Keratinocyte (primary cell): ENCODE results near the gene JAG2. TPM values are rescaled to one million over a fixed set of nuclear protein-coding genes. Genes with fewer than 3 reads are reported as not detected.

ENCODE experiments used
- DNase-seq: peaks from one replicate; pipeline ENCODE4 v3.0.0-alpha.2; 2011; ENCODE audit warnings: low read depth, missing footprints, low spot score
- FAIRE-seq: peaks from 2 replicates; lab custom pipeline; 2011; peaks lifted over from hg19 to GRCh38; lab: Jason Lieb, UNC
- H2AFZ ChIP-seq: 2 replicates; pipeline ENCODE4 v1.6.0; 2012; ENCODE audit warnings: low read length, control low read depth, inconsistent platforms; ENCODE audit not compliant: control insufficient read depth
- H3K27ac ChIP-seq: 2 replicates; pipeline ENCODE4 v1.5.1; 2011; ENCODE audit warnings: low read length; ENCODE audit not compliant: control insufficient read depth, insufficient read depth
- H3K27me3 ChIP-seq: 3 replicates; pipeline ENCODE4 v1.6.0; 2011; ENCODE audit warnings: low read length; ENCODE audit not compliant: control insufficient read depth, insufficient read depth; ENCODE audit errors: extremely low read depth
- H3K36me3 ChIP-seq, 2 experiments: 2 replicates in 1 of 2; 3 replicates in 1 of 2; pipeline ENCODE4 v1.5.1; 2011; ENCODE audit warnings: low read length in 2 of 2, mild to moderate bottlenecking in 1 of 2; ENCODE audit not compliant: control insufficient read depth in 2 of 2, insufficient read depth in 2 of 2; ENCODE audit errors: extremely low read depth in 1 of 2
- H3K4me1 ChIP-seq: 3 replicates; pipeline ENCODE4 v1.5.1; 2011; ENCODE audit warnings: low read length; ENCODE audit not compliant: control insufficient read depth, insufficient read depth; ENCODE audit errors: extremely low read depth
- H3K4me2 ChIP-seq: 3 replicates; pipeline ENCODE4 v1.6.0; 2011; ENCODE audit warnings: low read depth, low read length; ENCODE audit not compliant: control insufficient read depth, insufficient read depth; ENCODE audit errors: extremely low read depth
- H3K4me3 ChIP-seq, 3 experiments: fragments of 200-600 bp in 1 of 3; sonication (generic) in 1 of 3; 2 replicates in 2 of 3; 3 replicates in 1 of 3; pipeline ENCODE4 v1.5.1; 2011 to 2016; ENCODE audit warnings: low read length in 3 of 3, mild to moderate bottlenecking in 3 of 3, control low read depth in 2 of 3, inconsistent platforms in 1 of 3, low read depth in 1 of 3, mixed read lengths in 1 of 3, mixed run types in 1 of 3, moderate library complexity in 1 of 3; ENCODE audit not compliant: control insufficient read depth in 2 of 3, insufficient read depth in 2 of 3; ENCODE audit errors: extremely low read depth in 1 of 3
- H3K79me2 ChIP-seq: 2 replicates; pipeline ENCODE4 v1.6.0; 2012; ENCODE audit warnings: low read length; ENCODE audit not compliant: control insufficient read depth, insufficient read depth
- H3K9ac ChIP-seq: 3 replicates; pipeline ENCODE4 v1.6.0; 2011; ENCODE audit warnings: low read length; ENCODE audit not compliant: control insufficient read depth, insufficient read depth; ENCODE audit errors: extremely low read depth
- H3K9me1 ChIP-seq: 3 replicates; pipeline ENCODE4 v1.6.0; 2011; ENCODE audit warnings: low read length; ENCODE audit not compliant: control insufficient read depth, insufficient read depth; ENCODE audit errors: extremely low read depth
- H3K9me3 ChIP-seq: 2 replicates; pipeline ENCODE4 v1.5.1; 2012; ENCODE audit warnings: low read depth, low read length; ENCODE audit not compliant: control insufficient read depth
- H4K20me1 ChIP-seq: 3 replicates; pipeline ENCODE4 v1.6.0; 2011; ENCODE audit warnings: low read length; ENCODE audit not compliant: control insufficient read depth, insufficient read depth; ENCODE audit errors: extremely low read depth
- CTCF ChIP-seq, 3 experiments: IDR thresholded peaks in 1 of 3; conservative IDR thresholded peaks in 1 of 3; optimal IDR thresholded peaks in 1 of 3; 2 replicates in 2 of 3; 3 replicates in 1 of 3; pipeline versions ENCODE3 to v1.5.1; 2011; ENCODE audit warnings: low read length in 3 of 3, mild to moderate bottlenecking in 3 of 3, moderate library complexity in 2 of 3, control low read depth in 1 of 3, inconsistent platforms in 1 of 3; ENCODE audit not compliant: insufficient read depth in 2 of 3; ENCODE audit errors: extremely low read depth in 1 of 3
- EZH2 ChIP-seq: IDR thresholded peaks from one replicate; pipeline ENCODE4 v1.6.1; 2012; ENCODE audit warnings: inconsistent platforms, mild to moderate bottlenecking, low read length, moderate library complexity
- dilution Hi-C: fragments of 300-500 bp; cut with MboI; formaldehyde crosslinking; loops from one replicate; pipeline ENCODE4 v1.7.0; 2020; ENCODE audit warnings: low sequenced_read_pairs; ENCODE audit not compliant: extremely low pct_ligation_motif_present
- polyA plus RNA-seq, 5 experiments: library from polyadenylated mRNA; depleted of rRNA in 3 of 5; stranded (reverse) in 3 of 5; stranded (forward) in 1 of 5; unstranded in 1 of 5; fragments of >200 nt; gene quantifications; 1 replicate in 1 of 5; 2 replicates in 3 of 5; 3 replicates in 1 of 5; pipeline versions ENCODE4 v1.2.1 to v1.2.3, GENCODE V29; 2011 to 2012; ENCODE audit warnings: missing spikeins in 2 of 5, low read depth in 1 of 5, low replicate concordance in 1 of 5

Gene JAG2
- polyA plus RNA-seq, 1 donor (not counting 4 experiments of a cell fraction or from before 2014, with no cell fraction given) = 28.3 TPM

DNA sequence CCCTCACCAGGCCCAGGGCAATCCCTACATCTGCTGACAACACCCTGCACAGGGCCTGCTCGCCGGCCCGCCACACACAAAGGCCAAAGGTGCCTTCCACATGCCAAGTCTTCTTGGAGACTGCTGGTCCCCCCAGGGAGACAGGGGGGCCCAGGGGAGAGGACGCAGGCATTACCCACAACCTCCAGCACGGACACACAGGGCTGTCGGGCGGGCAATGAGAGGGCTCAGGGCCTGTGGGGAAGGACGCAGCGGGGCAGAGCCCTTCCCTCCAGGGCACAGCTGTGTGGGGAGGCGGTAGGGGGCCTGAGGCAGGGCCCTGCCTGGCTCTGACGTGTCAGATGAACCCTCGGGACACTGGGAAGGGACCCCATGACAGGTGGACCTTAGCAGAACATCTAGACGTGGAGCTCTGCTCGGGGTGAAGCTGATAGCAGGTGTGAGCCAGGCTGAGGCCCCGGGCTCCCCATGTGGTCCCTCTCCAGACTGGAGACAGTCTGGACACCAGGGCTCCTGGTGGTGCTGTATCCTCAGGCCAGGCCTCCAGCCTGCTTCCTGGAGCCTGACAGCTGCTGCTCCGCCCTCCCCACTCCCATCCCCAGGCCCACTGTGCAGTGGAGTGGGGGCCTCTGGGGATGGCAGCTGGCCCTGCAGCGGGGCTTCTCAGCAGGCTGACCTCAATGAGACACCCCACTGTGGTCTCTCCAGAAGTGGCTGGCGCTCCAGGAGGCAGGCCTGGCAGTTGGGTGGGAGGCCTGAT lies 44.1 kb upstream of the JAG2 start:
- Histone ChIP-seq H4K20me1 (no peaks in the 10 kb centered on the region), H3K9me1 (no peaks in the 10 kb centered on the region), H3K9ac (no peak overlapping the region), H2AFZ (no peak overlapping the region), H3K36me3 (peaks cover 0 to 19% of the 10 kb centered on the region in 2 experiments), H3K27me3 (no peaks in the 10 kb centered on the region), H3K4me2 (no peak overlapping the region), H3K4me1 (no peaks in the 10 kb centered on the region), H3K27ac (no peak overlapping the region), H3K79me2 (no peaks in the 10 kb centered on the region), H3K9me3 (no peaks in the 10 kb centered on the region), H3K4me3 (no peak overlapping the region)
- dilution Hi-C loops = no loop called here
- DNase-seq = no peak
- no peak for FAIRE-seq
- no peak for TF ChIP-seq EZH2
- no peak for TF ChIP-seq CTCF (optimal IDR thresholded peaks at IDR 0.05 in 1 of 3, IDR thresholded peaks at IDR 0.05 in 1 of 3, conservative IDR thresholded peaks at IDR 0.05 in 1 of 3; ENCODE audit: extremely low read depth in 1 of 3, insufficient read depth in 2 of 3, low read length in 3 of 3)

GRCh38 chr14:105211758-105212089 lies 43.1 kb upstream of the JAG2 start:
- no peak for TF ChIP-seq CTCF (optimal IDR thresholded peaks at IDR 0.05 in 1 of 3, IDR thresholded peaks at IDR 0.05 in 1 of 3, conservative IDR thresholded peaks at IDR 0.05 in 1 of 3; ENCODE audit: extremely low read depth in 1 of 3, insufficient read depth in 2 of 3, low read length in 3 of 3)
- TF ChIP-seq EZH2 = no peak
- no peaks in the 10 kb centered on the region for H3K27me3 ChIP-seq
- H3K4me3 ChIP-seq = no peak overlapping the region
- no peaks in the 10 kb centered on the region for H4K20me1 ChIP-seq
- no peaks in the 10 kb centered on the region for H3K79me2 ChIP-seq
- H3K9me3 ChIP-seq = no peaks in the 10 kb centered on the region
- dilution Hi-C loops = no loop called here
- no peaks in the 10 kb centered on the region for H3K9me1 ChIP-seq
- no peak overlapping the region for H2AFZ ChIP-seq
- no peak for FAIRE-seq
- H3K36me3 ChIP-seq = peaks cover 0 to 12% of the 10 kb centered on the region in 2 experiments
- no peak overlapping the region for H3K27ac ChIP-seq
- no peak for DNase-seq
- H3K9ac ChIP-seq = no peak overlapping the region
- H3K4me1 ChIP-seq = no peaks in the 10 kb centered on the region
- H3K4me2 ChIP-seq = no peak overlapping the region
